Hepatocyte (in vitro differentiated cells): Measurements from ENCODE around the gene FBXW2.

Experiments used
- CTCF ChIP-seq: fragments of 200-600 bp; sonication (generic); IDR thresholded peaks from 2 replicates; pipeline ENCODE4 v1.5.1; 2016; ENCODE audit warnings: antibody characterized with exemption, mild to moderate bottlenecking; ENCODE audit not compliant: poor library complexity
- EZH2phosphoT487 ChIP-seq: fragments of 200-600 bp; sonication (generic); IDR thresholded peaks from one replicate; pipeline ENCODE4 v1.6.1; 2018; ENCODE audit warnings: antibody characterized with exemption, mild to moderate bottlenecking, low read depth, moderate library complexity; ENCODE audit not compliant: unreplicated experiment, severe bottlenecking

DNA sequence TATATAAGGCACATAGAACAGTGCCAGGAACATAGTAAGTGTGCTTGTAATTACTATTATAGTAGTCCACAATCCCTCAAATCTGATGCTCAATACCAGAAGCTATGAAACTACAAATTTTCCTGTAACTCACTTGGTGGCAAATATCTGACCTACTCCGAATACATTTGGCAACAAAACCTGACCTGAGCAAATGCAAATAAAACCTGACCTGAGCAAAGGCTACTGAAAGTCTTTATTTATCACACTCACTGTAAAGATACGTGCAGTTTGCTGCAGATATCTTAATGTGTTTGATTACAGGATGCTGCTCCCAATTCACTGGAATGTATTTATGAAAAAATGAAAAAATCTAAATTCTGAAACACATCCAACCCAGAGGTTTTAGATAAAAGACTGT lies 86.0 kb downstream of the FBXW2 start:
- no peak for TF ChIP-seq EZH2phosphoT487
- no peak for TF ChIP-seq CTCF
